Stimulated activated CD4-positive, alpha-beta T cell treated with anti-CD3 and anti-CD28 coated beads, Interleukin-1b, Interleukin-23, amount 100 ng/mL, for 24 hours (primary cell): Measurements from ENCODE around the gene SLC44A3.

Experiments
- DNase-seq, 4 experiments: peaks; one replicate each; pipeline ENCODE4 v3.0.0-alpha.2; 2020; ENCODE audit warnings: low read depth in 4 of 4, low spot score in 1 of 4

Gene SLC44A3

DNA sequence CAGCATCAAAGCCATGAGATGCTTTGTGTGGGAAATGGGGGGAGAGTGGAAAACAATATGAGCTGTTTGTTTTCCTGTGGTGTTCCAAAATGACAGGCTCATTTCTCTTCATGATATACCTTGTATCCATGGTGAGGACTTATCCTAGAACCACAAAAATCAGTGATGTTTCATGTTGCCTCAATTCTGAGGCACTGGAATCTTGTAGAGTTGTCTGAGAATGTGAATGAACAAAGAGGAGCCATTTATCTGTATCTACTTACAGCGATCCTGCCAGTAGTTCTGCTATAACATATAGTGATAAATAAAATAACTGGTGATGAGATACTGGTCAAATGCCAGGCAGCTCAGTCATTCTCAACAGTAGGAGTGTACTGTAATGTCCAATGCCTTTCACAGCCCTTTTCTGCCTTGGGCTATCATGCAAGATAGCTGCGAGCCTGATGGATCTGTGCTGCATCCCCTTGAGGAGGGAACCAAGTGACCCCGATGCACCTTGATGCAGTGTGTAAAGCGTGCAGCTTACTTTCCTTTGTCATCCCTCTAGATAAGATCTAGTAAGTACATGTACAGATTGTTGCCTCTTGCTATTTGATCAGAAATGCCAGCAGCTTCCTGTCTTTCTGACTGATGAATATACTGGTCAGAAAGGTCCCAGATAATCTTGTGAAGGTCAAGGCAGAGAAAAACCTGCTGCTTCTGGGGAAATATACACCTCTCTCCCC lies 52.8 kb downstream of the SLC44A3 start:
- DNase-seq: no peak

DNA sequence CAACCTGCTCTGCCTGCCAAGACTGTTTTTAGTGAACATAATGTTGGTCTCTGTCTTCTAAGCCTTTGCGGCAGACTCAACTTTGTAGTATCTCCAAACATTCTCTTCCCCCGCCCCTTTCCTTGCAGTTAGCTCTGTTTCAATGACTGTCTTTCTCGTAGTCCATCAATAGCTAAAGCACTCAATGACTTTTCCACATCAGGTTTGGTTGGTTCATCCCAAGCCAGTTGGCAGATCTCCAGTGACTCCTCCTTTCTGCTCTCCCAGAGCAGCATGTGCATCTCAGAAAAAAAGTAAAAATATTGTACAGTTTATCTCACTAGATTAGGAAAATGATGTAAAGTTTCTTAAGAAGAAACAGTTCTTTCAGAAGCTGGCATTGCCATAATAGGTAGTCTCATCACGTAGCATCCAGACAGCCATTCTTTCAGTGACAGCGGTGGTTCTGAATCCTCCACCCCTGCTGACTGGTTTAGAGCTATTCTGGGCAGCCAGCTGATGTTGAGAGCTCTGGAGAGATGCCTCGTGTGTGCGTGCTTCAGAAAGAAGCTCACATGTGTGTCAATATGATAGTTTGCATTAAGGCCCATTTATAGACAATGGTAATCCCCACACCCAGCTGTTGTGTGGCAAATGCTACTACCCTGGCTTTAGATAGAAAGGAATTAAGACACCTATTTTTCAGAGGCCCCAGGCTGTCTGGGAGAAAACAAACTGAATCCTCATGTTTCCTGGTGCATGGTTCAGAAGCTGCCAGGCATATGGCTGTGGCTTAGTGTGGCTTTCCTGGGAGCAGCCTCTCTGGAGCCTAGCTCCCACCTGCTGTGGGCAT lies 53.6 kb downstream of the SLC44A3 start:
- DNase-seq: no peak

DNA sequence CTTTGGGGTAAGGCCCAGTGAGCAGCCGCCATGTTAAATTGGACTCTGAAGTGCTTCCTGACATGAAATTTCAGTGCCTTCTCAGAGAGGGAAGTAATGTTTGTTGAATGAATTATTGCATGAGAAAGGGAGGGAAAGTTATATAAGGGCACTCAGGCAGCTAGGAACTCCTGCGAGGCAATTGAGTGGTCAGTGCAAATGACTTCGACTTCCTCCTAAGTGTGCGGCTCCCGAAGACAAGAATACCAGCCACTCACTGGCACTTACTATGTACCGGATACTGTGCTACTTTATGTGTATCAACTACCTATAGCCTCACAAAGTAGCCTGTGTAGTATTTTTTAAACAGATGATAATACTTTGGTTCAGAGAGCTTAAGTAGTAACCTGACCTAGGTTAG lies 54.3 kb downstream of the SLC44A3 start:
- no peak for DNase-seq

DNA sequence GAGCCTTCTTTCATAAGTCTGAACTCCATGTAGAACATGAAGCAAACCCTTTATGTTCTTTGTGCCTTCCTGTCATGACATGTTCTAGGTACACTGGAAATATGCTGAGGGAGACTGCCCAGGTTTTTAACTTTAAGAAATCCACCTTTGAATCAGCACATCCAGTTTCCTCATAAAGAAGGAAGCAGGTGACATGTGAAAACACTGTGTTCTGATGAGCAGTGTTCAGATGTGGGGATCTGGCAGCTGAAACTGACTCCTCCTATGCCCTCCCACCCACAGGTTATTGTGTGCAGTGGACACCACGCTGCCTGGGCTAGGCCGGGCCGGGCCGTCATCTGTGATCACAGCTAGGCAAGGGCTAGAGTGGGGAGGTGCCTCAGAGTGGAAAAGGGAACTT lies 55.6 kb downstream of the SLC44A3 start:
- DNase-seq: no peak

DNA sequence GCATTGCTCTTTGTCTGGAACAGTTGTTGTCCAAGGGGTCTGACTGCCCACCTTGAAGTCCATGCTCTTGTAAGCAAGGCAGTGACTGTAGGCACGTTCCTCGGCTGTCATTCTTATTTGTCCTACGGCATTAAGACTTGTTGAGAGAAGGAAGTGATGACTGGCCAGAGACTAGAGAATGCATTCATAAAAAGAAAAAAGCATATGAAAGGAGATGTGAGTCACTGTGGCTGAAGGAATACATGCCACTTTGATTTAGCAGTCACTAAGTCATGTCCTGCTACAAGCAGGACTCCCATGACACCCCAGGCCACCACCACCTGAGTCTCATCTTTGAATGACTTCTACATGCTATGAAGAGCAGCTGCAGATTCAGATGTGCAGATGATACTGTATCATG lies 56.2 kb downstream of the SLC44A3 start:
- DNase-seq: no peak

DNA sequence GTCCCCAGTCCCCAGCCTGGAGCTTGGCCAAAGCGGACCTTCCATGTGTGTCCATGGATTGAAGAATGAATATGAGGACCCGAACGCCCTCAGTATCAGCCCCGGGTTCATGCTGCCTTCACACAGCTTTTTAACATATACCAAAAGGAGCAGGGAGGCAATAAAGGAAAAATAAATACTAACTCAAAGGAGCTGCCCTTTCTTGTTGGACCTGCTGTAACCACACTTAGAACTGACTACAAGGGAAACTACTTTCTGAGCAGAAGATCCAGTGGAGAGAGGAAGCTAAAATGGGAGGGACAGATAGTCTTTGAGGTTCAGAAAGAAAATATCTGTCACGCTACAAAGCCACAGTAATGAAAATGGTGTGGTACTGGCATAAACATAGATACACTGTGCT lies 58.2 kb downstream of the SLC44A3 start:
- no peak for DNase-seq

DNA sequence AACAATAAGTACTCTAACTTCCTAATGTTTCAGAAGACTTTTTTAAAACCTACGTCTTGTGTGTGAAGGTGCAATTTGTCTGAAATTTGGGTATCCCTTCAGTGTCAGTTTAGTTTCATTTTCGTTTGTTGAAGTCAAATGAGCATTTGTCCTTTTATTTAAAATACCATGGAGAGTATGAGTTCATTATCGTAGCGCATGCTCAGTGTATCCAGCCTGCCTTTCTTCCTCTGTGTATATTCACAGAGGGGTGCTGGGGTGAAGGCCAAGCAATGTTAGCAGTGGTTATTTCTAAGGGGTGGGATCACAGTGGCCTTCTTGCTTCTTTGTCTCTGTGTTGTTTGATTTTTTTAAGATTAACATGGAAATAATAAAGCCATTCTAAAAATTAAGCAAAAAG lies 63.5 kb downstream of the SLC44A3 start:
- DNase-seq: no peak

DNA sequence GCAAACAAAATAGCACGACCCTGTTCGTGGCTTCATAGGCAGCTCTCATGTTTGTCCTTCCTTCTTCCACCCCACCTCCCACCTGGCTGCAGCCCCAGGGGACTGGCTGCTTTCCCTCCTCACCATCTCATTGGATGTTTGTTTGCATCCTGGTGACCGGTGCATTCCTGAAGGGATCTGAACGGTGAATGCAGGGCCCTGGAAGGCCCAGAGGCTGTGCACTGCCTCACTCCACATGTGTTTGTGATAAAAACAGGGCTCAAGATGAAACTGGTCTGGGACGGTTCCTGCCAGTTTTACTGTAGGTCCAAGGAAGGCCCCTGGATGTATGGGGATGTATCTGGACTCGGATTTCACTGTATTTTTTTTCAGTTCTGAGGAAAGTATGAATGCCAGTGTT lies 63.9 kb downstream of the SLC44A3 start:
- no peak for DNase-seq

DNA sequence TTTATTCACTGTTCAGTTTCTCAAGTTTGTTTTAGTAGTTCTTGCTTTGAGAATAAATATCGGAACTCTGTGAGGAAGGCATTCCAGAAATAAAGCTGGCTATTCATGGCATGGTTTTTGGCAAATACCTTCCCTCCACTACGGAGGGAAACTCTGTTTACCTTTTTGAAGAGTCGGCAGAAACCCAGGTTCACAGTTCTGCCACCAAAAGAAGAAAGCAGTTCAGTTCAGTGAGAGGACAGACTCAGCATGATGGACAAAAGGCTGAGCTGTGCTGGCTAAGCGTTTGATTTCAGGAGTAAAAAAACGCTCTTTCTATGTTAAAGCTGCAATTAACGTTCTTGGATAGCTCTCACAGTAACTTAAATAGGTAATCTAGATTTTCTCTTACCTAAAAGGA lies 64.3 kb downstream of the SLC44A3 start:
- no peak for DNase-seq

DNA sequence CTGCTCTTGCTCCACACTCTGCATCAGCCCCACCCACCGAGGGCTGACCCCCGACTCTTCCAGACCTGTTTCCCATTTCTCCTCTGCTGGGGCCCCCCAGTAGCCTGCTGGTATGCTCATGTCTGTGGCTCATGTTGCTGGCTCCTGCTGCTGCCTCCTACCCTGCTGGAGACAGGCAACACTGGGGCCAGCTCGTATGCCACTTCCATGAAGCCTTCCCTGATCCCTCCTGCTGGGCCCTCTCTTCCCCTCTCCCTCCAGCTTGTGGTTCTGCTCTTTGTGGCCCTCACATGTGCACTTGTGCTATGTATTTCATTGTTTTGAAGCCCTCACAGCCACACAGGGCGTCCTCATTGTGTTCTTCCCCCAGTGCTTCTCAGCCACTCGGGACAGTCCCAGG lies 66.2 kb downstream of the SLC44A3 start:
- DNase-seq: no peak

DNA sequence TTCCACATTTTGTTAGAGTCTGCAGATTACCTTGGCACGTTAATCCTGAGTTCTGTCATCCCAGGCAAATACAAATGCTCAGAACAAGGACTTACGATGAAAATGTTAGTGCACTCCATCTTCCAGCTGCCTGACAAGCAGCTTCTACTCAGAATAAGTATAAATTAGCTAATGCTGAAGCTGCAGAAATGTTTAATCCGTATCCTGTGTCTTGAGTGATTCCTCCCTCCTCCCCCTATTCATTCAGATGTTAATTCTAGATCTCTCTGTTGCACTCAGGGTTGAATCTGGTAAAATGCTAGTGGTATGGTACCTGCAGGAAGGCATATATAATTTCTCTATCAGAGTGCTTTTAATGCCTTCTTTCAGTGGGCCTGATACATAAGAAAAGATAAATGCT lies 66.9 kb downstream of the SLC44A3 start:
- no peak for DNase-seq

DNA sequence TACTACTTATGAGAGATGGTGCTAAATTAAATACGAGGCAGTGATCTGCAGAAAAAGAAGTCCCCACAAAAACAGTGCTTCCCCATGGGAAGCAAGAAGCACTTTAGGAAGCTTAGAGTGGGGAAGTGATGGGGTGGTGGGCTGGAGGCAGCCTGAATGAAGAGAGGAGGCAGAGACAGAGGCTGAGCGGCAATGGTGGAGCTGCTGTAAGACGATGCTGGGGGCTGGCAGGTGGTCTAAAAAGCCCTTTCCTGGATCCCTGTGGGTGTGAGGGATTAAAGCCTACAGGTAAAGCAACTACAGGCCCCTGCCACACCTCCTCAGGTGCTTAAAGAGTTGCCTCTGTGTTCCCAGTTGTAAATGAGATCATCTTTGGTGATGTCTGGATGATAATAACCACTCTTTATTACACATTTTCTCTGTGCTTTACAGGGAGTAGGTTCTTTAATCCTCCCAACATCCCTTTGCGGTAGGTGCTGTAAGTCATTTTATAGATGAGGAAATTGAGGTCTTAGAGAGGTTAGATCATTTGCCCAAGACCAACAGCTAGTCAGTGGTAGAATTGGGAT lies 67.5 kb downstream of the SLC44A3 start:
- no peak for DNase-seq

DNA sequence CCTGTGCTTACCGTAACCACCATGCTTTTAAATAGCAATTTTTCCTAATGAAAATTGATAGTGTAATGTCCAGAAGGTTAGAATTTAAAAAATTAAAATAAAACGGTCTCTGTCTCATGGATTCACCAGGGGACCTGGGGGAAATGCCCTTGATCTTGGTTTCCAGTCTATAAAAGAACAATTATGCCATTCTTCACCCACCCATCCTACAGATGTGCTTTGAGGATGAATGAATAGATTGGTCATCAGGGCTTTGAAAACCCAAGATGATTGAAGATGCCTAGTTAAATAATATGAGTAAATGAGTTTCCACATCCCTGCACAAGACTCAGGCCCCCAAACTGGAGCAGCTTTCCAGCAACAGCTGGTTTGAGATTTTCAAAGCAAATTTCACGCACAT lies 68.0 kb downstream of the SLC44A3 start:
- no peak for DNase-seq

DNA sequence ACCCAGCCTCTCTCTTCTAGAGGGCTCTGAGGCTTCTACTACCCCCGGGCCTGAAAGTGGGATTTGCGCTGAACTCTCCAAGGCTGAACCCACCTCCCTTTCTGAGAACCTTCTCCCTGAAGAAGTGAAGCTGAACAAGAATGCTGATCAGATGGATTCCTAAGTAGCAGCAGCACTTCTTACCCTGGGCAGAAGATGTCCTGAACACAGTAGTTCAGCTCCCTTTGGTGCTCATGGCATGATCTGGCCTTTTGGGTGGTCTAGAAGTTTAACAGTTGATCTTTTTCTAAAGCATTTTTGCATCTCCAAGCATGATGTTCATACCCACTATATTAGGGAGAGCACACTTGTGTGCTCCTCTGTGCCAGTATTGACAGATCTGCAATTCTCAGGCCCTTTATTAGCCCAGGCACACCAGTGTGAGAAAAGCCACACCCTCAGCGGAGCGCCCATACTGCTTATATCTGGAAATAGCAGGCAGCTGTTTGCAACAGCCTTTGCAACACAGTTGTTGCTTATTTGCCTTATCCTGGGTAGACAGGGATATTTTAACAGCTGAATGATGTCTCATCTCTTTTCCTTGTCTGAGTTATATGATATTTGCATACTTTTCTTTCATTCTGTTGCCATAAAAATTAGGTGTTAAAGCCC lies 72.6 kb downstream of the SLC44A3 start:
- no peak for DNase-seq

DNA sequence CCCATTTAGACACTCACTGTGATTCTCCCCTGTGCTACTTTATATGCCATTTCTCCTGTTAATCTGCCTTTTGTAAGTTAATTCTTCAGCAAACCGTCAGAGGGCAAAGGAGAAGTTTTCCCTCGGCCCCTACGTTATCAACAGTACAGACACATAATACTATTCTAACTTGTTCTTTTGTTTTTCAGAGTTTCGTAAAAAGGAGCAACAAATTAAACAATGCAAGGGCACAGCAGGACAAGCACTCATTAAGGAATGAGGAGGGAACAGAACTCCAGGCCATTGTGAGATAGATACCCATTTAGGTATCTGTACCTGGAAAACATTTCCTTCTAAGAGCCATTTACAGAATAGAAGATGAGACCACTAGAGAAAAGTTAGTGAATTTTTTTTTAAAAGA lies 74.5 kb downstream of the SLC44A3 start:
- no peak for DNase-seq

DNA sequence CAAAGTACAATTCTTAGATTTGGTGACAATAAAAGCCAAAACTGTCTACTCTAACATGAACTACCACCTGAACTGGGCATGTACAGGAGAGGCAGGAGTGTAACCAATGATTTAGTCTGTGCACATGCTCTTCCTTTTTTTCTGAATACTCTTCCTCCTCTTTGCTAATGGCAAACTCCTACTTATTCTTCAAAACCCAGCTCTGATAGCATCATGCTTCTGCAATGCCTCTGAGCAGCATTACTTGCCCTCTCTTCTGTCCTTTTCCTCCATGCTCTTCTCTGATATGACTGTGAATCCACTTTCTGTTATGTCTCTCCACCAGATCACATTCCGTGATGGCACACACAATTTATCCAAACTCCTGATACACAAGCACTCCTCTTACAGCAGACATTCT lies 75.4 kb downstream of the SLC44A3 start:
- no peak for DNase-seq

DNA sequence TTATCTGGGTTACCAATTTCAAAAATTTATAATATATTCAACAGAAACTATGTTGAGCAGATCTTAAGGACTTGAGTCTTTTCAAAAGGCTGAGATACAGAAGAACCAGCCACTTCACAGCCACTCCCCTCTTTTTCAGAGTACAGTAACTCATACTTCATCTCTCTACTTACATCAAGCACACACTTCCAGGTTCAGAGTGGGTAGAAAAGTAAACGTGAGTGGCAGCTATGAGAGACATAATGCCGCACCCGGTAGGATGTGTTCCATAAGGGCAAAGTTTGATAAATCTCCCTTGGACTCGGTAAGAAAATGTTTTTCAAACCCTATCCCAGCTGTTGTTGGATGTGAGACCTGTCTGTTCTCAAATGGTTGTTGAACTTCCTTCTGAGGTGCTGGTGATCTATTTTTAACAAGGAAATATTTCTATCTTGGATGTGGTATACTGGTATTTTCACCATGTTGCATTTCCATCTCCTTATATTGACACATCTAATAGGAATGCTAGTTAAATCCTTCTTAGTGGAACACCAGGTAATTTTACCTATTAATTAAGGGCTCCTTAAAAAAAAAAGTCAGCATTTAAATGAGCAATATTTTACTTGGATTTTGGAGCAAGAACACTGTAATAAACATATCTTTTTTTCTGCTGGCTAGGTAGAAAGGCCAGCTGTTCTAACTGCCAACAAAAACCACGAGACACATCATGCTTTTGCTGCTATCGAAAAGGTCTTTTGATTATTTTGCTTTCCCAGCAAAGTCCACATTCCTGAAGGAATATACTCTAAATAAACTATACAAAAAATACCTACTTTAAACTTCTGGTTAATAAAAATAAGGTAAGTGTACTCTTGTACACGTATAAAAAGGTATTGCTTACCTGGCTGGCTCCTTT lies 78.6 kb downstream of the SLC44A3 start:
- no peak for DNase-seq

DNA sequence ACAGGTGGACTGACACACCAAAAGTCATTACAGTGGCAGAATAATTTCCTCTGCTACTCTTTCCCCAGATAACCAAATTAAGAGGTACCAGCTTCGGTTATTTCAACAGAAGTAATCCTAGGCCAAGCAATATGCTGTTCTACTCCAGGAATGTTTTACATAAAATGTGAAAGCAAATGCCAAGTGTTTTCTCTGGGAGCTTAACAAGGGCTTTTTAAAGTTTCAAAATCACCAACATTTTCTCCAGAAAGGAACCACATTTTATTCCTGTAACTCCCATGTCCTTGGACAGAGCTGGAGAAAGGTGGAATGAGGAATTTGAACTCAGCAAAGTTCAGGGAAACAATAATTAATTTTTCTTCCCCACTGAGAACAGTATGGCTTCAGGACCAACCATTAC lies 79.6 kb downstream of the SLC44A3 start:
- no peak for DNase-seq

DNA sequence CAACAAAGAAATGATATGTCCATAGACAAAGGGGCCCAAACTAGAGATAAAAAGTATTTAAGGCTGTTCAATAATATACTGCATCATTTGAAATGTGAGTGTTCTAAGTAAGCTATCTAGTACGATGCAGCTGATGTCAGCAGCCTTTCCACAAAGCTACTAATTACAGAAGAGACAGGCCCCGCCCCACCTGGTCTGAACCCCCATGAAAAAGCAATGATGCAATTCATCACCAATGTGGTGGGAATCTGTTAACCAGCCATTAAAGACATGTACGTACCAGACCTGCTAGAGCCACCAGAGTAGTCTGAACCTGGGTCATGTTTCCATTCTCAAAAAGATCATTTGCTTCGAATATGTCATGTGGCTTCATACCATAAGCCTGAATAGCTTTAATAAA lies 81.7 kb downstream of the SLC44A3 start:
- DNase-seq: no peak

DNA sequence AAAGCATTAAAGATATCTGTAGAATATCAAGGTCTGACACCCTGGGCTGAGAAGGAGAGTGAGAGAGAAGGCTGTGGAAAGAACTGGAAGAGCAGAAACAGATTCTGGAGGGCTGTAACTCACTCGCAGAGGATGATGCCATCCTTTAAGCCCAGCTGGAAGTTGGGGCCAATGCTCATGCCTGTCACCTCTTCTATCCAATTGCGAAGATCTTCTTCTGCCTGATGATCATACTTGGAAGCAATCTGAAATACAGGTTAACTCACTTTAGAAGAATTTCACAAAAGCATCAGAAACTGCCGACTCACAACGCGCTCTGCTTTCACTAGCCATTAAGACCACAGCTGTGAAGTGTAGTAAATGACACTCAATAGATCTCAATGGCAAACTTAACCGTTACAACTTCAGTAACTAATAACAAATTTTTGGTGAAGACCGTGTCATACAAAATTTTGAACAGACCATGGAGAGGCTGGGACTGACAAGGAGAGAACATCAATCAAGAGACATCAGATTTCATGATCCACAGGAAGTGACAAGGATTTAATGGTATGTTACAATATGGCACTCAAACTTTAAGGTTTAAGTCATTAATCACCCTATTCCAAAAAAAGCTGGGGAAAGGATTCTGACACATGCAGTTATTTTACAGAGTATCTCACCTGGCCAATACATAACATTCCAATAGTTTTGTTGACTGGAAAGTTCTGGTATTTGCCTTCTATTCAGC lies 83.3 kb downstream of the SLC44A3 start:
- DNase-seq: no peak
